Measurements from ENCODE around the gene LBX1. TPM values are rescaled to one million over a fixed set of nuclear protein-coding genes. Genes with fewer than 3 reads are reported as not detected.

LBX1 gene
- total RNA-seq, 4 donors from 2014 or later: not detected

GRCh38 chr10:101246639-101247038 lies 17.4 kb upstream of the LBX1 start:
- TF ChIP-seq POLR2A (IDR thresholded peaks at IDR 0.05) (no peak), CTCF (IDR thresholded peaks at IDR 0.05) (no peak)
- Histone ChIP-seq H3K27ac (no peak overlapping the region), H3K27me3 (no peaks in the 10 kb centered on the region), H3K4me1 (no peaks in the 10 kb centered on the region), H3K36me3 (no peaks in the 10 kb centered on the region), H3K4me3 (no peak overlapping the region), H3K9me3 (no peaks in the 10 kb centered on the region)
- intact Hi-C loops (cut with DNase I; ENCODE audit: low total_unique reads): no loop called here
- DNase-seq: no peak

- Histone ChIP-seq H3K27ac (no peak overlapping the region), H3K9me3 (no peaks in the 10 kb centered on the region), H3K4me1 (no peaks in the 10 kb centered on the region), H3K4me3 (no peak overlapping the region), H3K36me3 (no peaks in the 10 kb centered on the region), H3K27me3 (no peaks in the 10 kb centered on the region)
- no peak for TF ChIP-seq POLR2A (IDR thresholded peaks at IDR 0.05)
- no peak for TF ChIP-seq CTCF (IDR thresholded peaks at IDR 0.05)
- DNase-seq: no peak
- intact Hi-C loops (cut with DNase I; ENCODE audit: low total_unique reads): no loop called here
Measured at GRCh38 chr10:101244321-101245050, 15.2 kb upstream of the LBX1 start.

GRCh38 chr10:101241840-101242707 lies 12.8 kb upstream of the LBX1 start:
- H3K27me3 ChIP-seq: peaks cover 13 to 16% of the 10 kb centered on the region in 2 donors
- no peaks in the 10 kb centered on the region for H3K9me3 ChIP-seq
- no peak overlapping the region for H3K4me3 ChIP-seq
- peaks cover 0 to 2% of the 10 kb centered on the region in 2 donors for H3K4me1 ChIP-seq
- intact Hi-C loops (cut with DNase I; ENCODE audit: low total_unique reads): no loop called here
- TF ChIP-seq POLR2A (IDR thresholded peaks at IDR 0.05): no peak
- no peak for TF ChIP-seq CTCF (IDR thresholded peaks at IDR 0.05)
- no peaks in the 10 kb centered on the region for H3K36me3 ChIP-seq
- DNase-seq: no peak
- H3K27ac ChIP-seq: no peak overlapping the region

GRCh38 chr10:101238732-101239105 lies 9.5 kb upstream of the LBX1 start:
- no peaks in the 10 kb centered on the region for H3K9me3 ChIP-seq
- TF ChIP-seq CTCF (IDR thresholded peaks at IDR 0.05): peak in 1 of 4 experiments; percentile 19
- no peak for TF ChIP-seq POLR2A (IDR thresholded peaks at IDR 0.05)
- H3K27me3 ChIP-seq: peaks cover 28 to 47% of the 10 kb centered on the region in 2 donors
- no peak for DNase-seq
- no peak overlapping the region for H3K4me3 ChIP-seq
- H3K4me1 ChIP-seq: peaks cover 0 to 6% of the 10 kb centered on the region in 2 donors
- intact Hi-C loops (cut with DNase I; ENCODE audit: low total_unique reads): no loop called here
- H3K27ac ChIP-seq: no peak overlapping the region
- H3K36me3 ChIP-seq: no peaks in the 10 kb centered on the region

Measured in uterus (tissue), 4 donors.